ENCODE results near the gene MEIS3.

MEIS3 gene

DNA sequence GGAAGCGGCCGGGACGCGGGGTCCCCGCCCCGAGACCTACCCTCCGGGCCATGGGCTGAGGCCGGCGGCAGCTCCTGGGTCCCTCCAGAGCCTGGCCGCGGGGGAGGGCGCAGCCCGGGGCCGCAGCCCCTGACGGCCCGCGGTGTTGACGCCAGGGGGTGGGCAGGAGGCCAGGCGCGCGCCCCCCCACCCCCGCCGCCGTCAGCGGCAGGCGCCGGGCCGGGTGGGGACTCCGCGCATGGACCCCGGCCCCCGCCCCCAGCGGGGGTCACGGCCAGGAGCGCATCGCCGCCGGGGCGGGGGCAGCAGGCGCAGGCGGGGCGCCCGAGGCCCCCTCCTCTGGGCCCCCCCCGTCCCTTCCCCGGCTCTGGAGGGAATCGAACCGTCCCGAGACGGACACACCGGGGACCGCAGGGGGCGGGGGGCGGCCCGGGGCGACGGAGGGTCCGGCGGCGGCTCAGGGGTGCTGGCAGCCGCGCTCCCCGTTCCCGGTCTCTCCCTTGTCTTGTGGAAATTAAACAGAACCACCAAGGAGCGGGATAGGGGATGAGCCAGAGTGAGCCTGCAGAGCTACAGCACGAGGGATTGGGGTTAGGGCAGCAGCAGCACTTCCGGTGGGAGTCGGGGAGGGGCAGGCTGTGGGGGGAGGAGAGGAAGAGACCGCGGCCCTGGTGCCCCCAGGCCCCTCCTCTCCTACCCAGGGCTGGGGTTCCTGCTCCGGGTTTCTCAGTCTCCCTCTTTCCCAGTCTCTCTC is at the start of gene MEIS3:
Gene MEIS3, minus strand, starts transcription at position 498 of the 754 bp plus-strand sequence. Its CDS starts 446 bp downstream, at position 52.
- no peak for DNase-seq

DNA sequence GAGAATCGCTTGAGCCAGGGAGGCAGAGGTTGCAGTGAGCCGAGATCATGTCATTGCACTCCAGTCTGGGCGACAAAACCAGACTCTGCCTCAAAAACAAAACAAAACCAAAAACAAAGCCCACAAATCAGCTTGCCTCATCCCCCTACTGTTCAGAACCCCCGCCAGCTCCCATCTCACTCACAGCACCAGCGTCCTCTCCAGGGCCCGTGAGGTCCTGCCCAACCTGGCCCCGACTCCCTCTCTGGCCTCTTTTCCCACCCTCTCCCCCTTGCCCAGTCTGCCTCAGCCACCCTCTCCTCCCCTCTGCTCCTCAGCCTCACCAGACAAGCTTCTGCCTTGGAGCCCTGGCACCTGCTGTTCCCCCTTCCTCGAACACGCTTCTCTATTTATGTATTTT is 48.6 kb upstream of the MEIS3 start:
- no peak for DNase-seq

- DNase-seq = no peak
Measured at GRCh38 chr19:47465957-47466356, 46.6 kb upstream of the MEIS3 start.

- no peak for DNase-seq
Measured at GRCh38 chr19:47464675-47465419, 45.5 kb upstream of the MEIS3 start.

- no peak for DNase-seq
Measured at GRCh38 chr19:47461876-47462275, 42.5 kb upstream of the MEIS3 start.

DNA sequence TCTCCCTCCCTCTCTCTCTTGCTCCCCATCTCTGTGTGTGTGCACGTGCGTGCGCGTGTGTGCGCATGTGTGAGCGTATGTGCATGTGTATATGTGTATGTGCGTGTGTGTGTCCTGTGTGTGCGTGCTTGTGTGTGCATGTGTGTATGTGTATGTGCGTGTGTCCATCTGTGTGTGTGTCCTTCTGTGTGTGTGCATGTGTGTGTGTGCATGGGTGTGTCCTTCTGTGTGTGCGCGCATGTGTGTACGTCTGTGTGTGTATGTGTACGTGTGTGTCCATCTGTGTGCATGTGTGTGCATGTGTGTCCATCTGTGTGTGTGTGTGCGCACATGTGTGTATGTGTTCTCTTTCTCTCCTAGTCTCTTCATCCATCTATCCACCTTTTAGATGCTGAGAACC is 40.1 kb upstream of the MEIS3 start:
- no peak for DNase-seq

- no peak for DNase-seq
Measured at GRCh38 chr19:47458672-47459071, 39.3 kb upstream of the MEIS3 start.

GRCh38 chr19:47456721-47457474 is 37.6 kb upstream of the MEIS3 start:
- no peak for DNase-seq

DNA sequence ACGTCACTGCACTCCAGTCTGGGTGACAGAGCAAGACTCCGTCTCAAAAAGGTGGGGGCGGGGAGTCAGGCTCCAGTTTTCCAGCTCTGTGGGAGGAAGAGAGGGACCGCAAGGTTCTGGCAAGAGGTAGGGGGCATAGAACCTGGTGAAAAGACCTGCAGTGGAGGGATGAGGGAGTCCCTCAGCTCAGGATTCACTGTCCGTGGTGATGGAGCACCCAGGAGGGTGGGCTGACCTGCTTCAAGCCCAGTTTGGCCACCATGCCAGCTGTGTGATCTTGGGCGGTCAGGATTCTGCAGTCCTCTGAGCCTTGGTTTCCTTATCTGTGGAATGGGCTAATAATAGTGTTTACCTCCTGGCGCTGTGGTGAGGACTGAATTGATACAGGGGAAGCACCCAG is 31.2 kb upstream of the MEIS3 start:
- no peak for DNase-seq

- DNase-seq = no peak
Measured at GRCh38 chr19:47448360-47448727, 29.0 kb upstream of the MEIS3 start.

DNA sequence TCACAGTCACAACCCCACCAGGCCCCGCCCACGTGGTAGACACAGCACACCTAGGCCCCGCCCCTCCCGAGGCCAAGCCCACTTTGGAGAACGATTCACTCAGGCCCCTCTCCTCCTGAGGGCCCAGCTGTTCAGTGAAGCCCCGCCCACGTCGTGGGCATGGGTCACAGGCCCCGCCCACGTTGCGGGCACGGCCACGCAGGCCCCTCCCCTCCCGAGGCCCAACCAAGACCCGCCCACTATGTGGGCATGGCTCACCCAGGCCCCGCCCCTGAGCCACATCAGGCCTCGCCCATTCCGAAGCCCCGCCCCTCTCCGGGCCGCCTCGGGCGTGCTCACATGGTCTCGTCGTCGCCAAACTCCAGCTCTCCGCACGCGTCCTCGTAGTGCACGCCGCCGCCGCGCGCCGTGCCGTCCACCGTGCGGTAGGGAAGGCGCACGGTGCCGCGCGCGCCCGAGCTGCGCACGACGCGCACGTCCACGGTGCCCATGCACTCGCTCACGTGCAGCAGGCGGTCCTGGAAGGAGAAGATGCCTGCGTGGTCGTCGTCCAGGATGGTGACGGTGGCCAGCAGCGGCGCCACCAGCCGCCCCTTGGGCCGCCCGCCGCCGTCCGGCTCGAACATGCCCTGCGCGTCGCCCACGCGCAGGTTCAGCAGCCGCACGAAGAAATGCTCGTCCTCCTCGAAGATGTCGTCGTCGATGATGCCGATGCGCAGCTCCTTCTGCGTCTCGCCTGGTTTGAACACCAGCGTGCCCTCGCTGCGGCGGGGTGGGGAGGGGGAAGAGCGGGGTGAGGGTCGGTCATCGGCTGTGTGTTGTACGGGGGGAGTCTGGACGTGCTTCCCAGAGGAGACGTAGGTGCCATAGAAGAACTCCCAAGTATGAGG is 28.4 kb upstream of the MEIS3 start:
- no peak for DNase-seq

GRCh38 chr19:47446534-47447469 is 27.5 kb upstream of the MEIS3 start:
- DNase-seq = no peak

DNA sequence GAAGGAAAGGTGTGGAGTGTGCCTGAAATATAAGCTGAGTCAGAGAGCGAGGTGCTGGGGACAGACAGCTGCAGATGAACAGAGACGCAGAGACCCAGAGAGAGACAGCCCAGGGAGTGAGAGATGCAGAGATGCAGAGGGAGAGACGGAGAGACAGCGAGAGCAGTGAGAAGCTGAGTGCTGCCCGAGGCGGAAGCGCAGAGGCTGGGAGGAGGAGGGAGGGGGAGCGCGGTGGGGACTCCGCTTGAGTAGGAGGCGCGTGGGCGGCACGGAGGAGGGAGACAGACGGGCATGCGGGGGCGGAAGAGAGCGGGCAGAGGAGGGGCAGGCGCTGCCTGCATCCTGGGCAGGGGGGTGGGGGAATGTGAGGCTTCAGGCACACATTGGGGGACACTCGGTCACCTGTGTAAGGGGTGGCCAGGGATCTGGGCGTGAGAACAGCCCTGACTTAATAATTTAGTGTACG is 26.6 kb upstream of the MEIS3 start:
- DNase-seq = peak; percentile 45

DNA sequence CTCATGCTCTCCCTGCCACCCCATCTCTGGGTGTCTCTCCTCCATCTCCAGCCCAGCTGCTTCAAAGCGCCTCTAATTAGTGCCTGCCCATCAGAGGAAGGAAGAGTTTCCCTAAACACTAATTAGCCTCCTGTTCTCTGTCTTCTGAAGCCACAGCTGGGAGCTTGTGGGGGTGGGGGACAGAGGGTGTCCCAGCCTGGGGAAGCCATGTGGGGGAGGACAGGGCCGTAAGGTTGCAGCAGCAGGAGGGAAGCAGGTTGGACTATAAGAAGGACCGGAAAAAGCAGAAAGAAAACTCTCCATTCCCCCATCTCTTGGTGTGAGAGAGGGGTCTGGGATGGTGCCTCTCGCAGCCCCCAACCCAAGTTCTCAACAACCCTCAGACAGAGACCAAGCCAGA is 26.2 kb upstream of the MEIS3 start:
- no peak for DNase-seq

DNA sequence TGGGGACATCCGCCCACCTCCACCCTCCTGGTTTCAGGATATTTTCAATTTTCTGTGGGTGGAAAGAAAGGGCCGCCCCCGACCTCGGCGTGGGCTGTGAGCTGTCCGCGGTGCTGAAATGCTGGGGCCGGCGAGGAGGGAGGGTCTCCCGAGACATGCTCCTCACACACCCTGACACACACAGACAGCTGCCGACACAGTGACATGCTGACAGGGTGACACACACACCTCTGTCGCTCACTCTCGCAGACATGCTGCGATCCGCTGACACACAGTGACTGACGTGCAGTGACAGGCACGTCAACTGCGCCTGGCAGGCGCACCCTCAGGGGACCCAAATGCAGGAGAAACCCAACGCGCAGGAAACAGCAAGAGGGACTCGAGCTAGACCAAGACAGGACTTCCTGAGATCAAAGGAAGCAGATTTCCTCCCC is 25.1 kb upstream of the MEIS3 start:
- DNase-seq = no peak

DNA sequence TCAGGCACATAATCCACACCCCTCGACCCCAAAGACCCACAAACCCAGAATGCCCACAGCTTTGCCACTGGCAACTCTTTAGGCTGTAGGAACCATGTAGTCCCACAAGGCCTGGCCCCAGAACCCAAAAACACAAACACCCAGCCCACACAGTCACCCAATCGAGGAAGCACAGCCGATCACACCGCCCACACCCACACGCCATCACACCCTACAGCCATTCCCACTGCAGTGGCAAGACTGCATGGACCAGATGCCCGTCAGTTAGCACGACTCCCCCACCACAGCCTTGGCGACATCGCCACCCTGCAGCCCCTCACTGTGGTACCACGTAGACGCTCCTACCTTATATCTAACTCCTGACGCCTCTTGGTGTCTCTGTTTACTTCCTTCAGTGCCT is 24.0 kb upstream of the MEIS3 start:
- no peak for DNase-seq

GRCh38 chr19:47438793-47439220 is 19.5 kb upstream of the MEIS3 start:
- DNase-seq = no peak

GRCh38 chr19:47437500-47437899 is 18.2 kb upstream of the MEIS3 start:
- DNase-seq = no peak

DNA sequence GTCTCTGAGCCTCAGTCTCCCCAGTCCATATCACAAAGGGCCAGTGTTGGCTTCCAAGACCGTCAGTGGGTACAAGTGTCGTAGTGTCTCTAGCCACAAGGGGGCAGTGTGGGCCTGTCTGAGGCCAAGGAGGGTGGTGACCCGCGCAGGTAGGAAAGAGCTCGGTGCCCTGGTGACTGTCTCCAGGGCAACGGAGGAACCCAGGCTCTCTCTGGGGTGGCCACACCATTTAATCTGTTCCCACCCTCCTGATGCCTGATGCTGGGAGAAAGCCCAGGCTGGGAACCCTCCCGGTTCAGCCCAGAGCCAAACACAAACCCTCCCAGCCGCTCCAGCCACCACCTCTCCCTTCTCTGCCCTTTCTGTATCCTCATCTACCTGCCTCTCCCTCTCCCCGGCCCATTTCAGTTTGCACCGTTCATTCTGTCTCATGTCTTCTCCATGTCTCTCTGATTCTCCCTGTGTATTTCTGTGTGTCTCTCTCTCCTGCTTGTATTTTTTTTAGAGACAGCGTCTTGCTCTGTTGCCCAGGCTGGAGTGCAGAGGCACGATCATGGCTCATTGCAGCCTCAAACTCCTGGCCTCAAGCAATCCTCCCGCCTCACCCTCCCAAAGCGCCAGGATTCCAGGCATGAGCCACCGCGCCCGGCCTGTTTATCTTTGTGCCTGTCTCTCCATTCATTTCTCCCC is 17.5 kb upstream of the MEIS3 start:
- DNase-seq = peak; percentile 37

DNA sequence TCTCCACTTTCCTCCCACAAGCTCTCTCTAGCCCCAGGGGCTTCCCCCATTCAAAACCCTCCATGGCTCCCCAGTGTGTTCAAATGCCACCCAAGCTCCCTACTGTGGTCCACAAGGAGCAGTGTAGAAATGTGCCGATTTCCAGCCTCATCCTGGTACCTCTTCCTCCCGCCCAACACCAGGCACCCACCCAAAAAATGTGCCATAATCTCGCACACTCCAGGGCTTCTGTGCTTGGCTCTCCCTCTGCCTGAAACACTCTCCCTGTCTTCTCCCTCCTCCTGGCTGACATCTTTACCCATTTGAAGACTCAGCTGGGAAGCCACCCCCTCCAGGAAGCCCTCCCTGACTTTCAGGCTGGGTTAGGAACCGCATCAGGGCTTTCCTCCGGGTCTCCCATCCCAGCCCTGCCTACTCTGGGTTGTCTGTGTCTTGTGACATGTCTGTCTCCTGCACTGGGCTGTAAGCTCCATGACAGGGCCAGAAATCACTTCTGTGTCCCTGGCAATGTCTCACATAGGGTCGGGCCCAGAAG is 16.6 kb upstream of the MEIS3 start:
- no peak for DNase-seq
